ENCODE data around the gene OTOGL. TPM values are rescaled to one million over a fixed set of nuclear protein-coding genes. Genes with fewer than 3 reads are reported as not detected.
A peak's percentile ranks its signal among the peaks of the same experiment; 100 is the strongest.
"Not testable (repeated sequence)": the region's sequence is repeated elsewhere in the genome, so short reads cannot be mapped to it uniquely, and the experiment has no call there.

The OTOGL gene
- total RNA-seq, 1 donor from 2014 or later = 0.51 TPM

- H3K9me3 Mint-ChIP-seq = peaks cover 15% of the 10 kb centered on the region
- no peaks in the 10 kb centered on the region for H3K27me3 Mint-ChIP-seq (ENCODE audit: low read depth)
- H3K4me3 Mint-ChIP-seq = no peak overlapping the region
- TF ChIP-seq CTCF (IDR thresholded peaks at IDR 0.05; ENCODE audit: unreplicated experiment) = no peak
- no peaks in the 10 kb centered on the region for H3K36me3 Mint-ChIP-seq
- H3K4me1 Mint-ChIP-seq = peaks cover 12% of the 10 kb centered on the region
- no peak overlapping the region for H3K27ac Mint-ChIP-seq
- no peak for DNase-seq (ENCODE audit: low spot score in 2 of 2, unreplicated experiment in 2 of 2)
These were observed 127.2 kb downstream of the OTOGL start for GRCh38 chr12:80226576-80226975.

GRCh38 chr12:80227904-80228303, 128.6 kb downstream of the OTOGL start:
- not testable (repeated sequence) for H3K27me3 Mint-ChIP-seq (ENCODE audit: low read depth)
- H3K9me3 Mint-ChIP-seq = peaks cover 14% of the 10 kb centered on the region

GRCh38 chr12:80230068-80230467, 130.7 kb downstream of the OTOGL start:
- Mint-ChIP-seq H3K36me3 (no peaks in the 10 kb centered on the region), H3K9me3 (no peaks in the 10 kb centered on the region), H3K27me3 (ENCODE audit: low read depth) (no peaks in the 10 kb centered on the region), H3K4me1 (peaks cover 24% of the 10 kb centered on the region), H3K4me3 (no peak overlapping the region), H3K27ac (no peak overlapping the region)
- TF ChIP-seq CTCF (IDR thresholded peaks at IDR 0.05; ENCODE audit: unreplicated experiment) = no peak
- no peak for DNase-seq (ENCODE audit: low spot score in 2 of 2, unreplicated experiment in 2 of 2)

More at GRCh38 chr12:80227904-80228303, 128.6 kb downstream of the OTOGL start:
- not testable (repeated sequence) for H3K36me3 Mint-ChIP-seq; H3K4me3 Mint-ChIP-seq; H3K27ac Mint-ChIP-seq; DNase-seq (ENCODE audit: low spot score in 2 of 2, unreplicated experiment in 2 of 2)
- H3K4me1 Mint-ChIP-seq = peaks cover 15% of the 10 kb centered on the region

- DNase-seq (ENCODE audit: low spot score in 2 of 2, unreplicated experiment in 2 of 2) = no peak
- H3K36me3 Mint-ChIP-seq = no peaks in the 10 kb centered on the region
- no peaks in the 10 kb centered on the region for H3K9me3 Mint-ChIP-seq
- no peak for TF ChIP-seq CTCF (IDR thresholded peaks at IDR 0.05; ENCODE audit: unreplicated experiment)
- no peaks in the 10 kb centered on the region for H3K27me3 Mint-ChIP-seq (ENCODE audit: low read depth)
- peaks cover 46% of the 10 kb centered on the region for H3K4me1 Mint-ChIP-seq
- no peak overlapping the region for H3K4me3 Mint-ChIP-seq
- no peak overlapping the region for H3K27ac Mint-ChIP-seq
These were observed 133.5 kb downstream of the OTOGL start for GRCh38 chr12:80232837-80233236.

DNA sequence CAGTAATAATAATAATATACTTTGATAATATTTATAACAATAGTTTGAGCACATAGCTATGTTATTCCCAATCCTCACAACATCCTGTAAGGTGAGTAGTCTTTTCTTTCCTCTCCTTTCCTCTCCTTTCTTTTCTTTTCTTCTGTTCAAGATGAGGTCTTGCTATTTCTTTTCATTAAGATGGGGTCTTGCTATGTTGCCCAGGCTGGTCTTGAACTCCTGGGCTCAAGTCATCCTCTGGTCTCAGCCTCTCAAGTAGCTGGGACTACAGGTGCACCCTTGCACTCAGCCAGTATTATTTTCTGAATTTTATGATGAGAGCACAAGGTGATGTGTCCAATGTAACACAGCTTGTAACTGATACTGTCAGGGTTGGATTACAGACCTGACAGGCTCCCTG, 134.6 kb downstream of the OTOGL start:
- H3K27me3 Mint-ChIP-seq (ENCODE audit: low read depth) = no peaks in the 10 kb centered on the region
- no peak overlapping the region for H3K27ac Mint-ChIP-seq
- H3K9me3 Mint-ChIP-seq = no peaks in the 10 kb centered on the region
- peaks cover 47% of the 10 kb centered on the region for H3K4me1 Mint-ChIP-seq
- no peaks in the 10 kb centered on the region for H3K36me3 Mint-ChIP-seq
- TF ChIP-seq CTCF (IDR thresholded peaks at IDR 0.05; ENCODE audit: unreplicated experiment) = no peak
- DNase-seq (ENCODE audit: low spot score in 2 of 2, unreplicated experiment in 2 of 2) = no peak
- H3K4me3 Mint-ChIP-seq = no peak overlapping the region

DNA sequence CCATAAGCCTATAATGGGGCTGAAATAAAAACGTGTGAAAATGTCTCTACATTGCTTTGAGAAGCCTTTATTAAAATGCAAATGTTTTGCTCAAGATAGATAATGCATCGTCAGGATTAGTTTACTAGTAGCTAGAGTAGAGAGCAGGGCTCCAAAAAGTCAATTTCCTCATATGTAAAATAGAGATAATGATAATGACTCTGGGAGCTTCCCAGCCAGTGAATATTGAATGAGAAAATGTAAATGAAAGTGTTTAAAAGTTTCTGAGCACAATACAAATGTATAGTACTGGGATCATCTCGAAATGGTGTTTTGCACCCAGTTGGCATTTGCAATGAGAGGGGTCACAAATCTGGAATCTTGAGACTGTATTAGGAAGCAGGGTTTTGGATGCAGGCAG, 135.3 kb downstream of the OTOGL start:
- no peaks in the 10 kb centered on the region for H3K27me3 Mint-ChIP-seq (ENCODE audit: low read depth)
- peaks cover 46% of the 10 kb centered on the region for H3K4me1 Mint-ChIP-seq
- peaks cover 3% of the 10 kb centered on the region for H3K9me3 Mint-ChIP-seq
- TF ChIP-seq CTCF (IDR thresholded peaks at IDR 0.05; ENCODE audit: unreplicated experiment) = no peak
- no peak for DNase-seq (ENCODE audit: low spot score in 2 of 2, unreplicated experiment in 2 of 2)
- H3K27ac Mint-ChIP-seq = peak overlapping the region; percentile 60
- no peaks in the 10 kb centered on the region for H3K36me3 Mint-ChIP-seq
- no peak overlapping the region for H3K4me3 Mint-ChIP-seq

Measured in mesothelial cell of epicardium (in vitro differentiated cells).